Left ventricle myocardium inferior (tissue), 1 donor: ENCODE data around the gene PPP2R5E. TPM values are rescaled to one million over a fixed set of nuclear protein-coding genes. Genes with fewer than 3 reads are reported as not detected.

Experiments
- DNase-seq: peaks from one replicate; pipeline ENCODE4 v3.0.0-alpha.2; 2020
- H3K27ac ChIP-seq: fragments of 200-600 bp; replicated peaks from 2 replicates; pipeline ENCODE4 v1.8.0; 2021
- H3K27me3 ChIP-seq: fragments of 200-600 bp; 2 replicates; pipeline ENCODE4 v1.8.0; 2021; ENCODE audit warnings: low read depth
- H3K36me3 ChIP-seq: fragments of 200-600 bp; 2 replicates; pipeline ENCODE4 v1.8.0; 2021
- H3K4me1 ChIP-seq: fragments of 200-600 bp; 2 replicates; pipeline ENCODE4 v1.8.0; 2021
- H3K4me3 ChIP-seq: fragments of 200-600 bp; 2 replicates; pipeline ENCODE4 v1.8.0; 2021; ENCODE audit warnings: mild to moderate bottlenecking, moderate library complexity
- H3K9me3 ChIP-seq: fragments of 200-600 bp; replicated peaks from 2 replicates; pipeline ENCODE4 v1.8.0; 2021
- CTCF ChIP-seq: fragments of 200-600 bp; IDR thresholded peaks from 2 replicates; pipeline ENCODE4 v1.8.0; 2021; ENCODE audit warnings: antibody characterized with exemption, mild to moderate bottlenecking, borderline replicate concordance
- intact Hi-C: fragments of 100-400 bp; cut with micrococcal nuclease; formaldehyde crosslinking; loops from one replicate; pipeline ENCODE4 v1.11.0; 2022
- total RNA-seq: library from RNA; stranded (reverse); fragmentation: NEBNext Ultra II Directional; extraction: Animal tissue kit (Norgen Biotek cat#: 25700); gene quantifications from one replicate; pipeline ENCODE4 v1.2.1, GENCODE V29; 2021
- donor health status: DM: no; HTN: yes; CAD: no; lungs with severe emphysema.

The PPP2R5E gene
- total RNA-seq, 1 donor from 2014 or later = 34.5 TPM

- H3K9me3 ChIP-seq = no peaks in the 10 kb centered on the region
- no peak for DNase-seq
- peaks cover 26% of the 10 kb centered on the region for H3K4me1 ChIP-seq
- no peaks in the 10 kb centered on the region for H3K27me3 ChIP-seq
- TF ChIP-seq CTCF = no peak
- intact Hi-C loops = no loop called here
- no peak overlapping the region for H3K4me3 ChIP-seq
- no peak overlapping the region for H3K27ac ChIP-seq
- H3K36me3 ChIP-seq = no peaks in the 10 kb centered on the region
These were observed 83.4 kb downstream of the PPP2R5E start for GRCh38 chr14:63459738-63460137.

GRCh38 chr14:63457498-63457897, 85.7 kb downstream of the PPP2R5E start:
- H3K4me3 ChIP-seq = no peak overlapping the region
- no peaks in the 10 kb centered on the region for H3K9me3 ChIP-seq
- no peaks in the 10 kb centered on the region for H3K36me3 ChIP-seq
- no peaks in the 10 kb centered on the region for H3K27me3 ChIP-seq
- intact Hi-C loops = no loop called here
- H3K27ac ChIP-seq = no peak overlapping the region
- peaks cover 43% of the 10 kb centered on the region for H3K4me1 ChIP-seq
- no peak for DNase-seq
- no peak for TF ChIP-seq CTCF

GRCh38 chr14:63454863-63455622, 88.1 kb downstream of the PPP2R5E start:
- no peak for DNase-seq
- Histone ChIP-seq H3K4me3 (no peak overlapping the region), H3K27ac (no peak overlapping the region), H3K36me3 (no peaks in the 10 kb centered on the region), H3K4me1 (peaks cover 50% of the 10 kb centered on the region), H3K9me3 (no peaks in the 10 kb centered on the region), H3K27me3 (no peaks in the 10 kb centered on the region)
- intact Hi-C loops = no loop called here
- no peak for TF ChIP-seq CTCF

GRCh38 chr14:63454436-63454835, 88.7 kb downstream of the PPP2R5E start:
- no peaks in the 10 kb centered on the region for H3K9me3 ChIP-seq
- H3K27me3 ChIP-seq = no peaks in the 10 kb centered on the region
- no peak overlapping the region for H3K4me3 ChIP-seq
- H3K27ac ChIP-seq = no peak overlapping the region
- H3K4me1 ChIP-seq = peaks cover 45% of the 10 kb centered on the region
- intact Hi-C loops = no loop called here
- DNase-seq = no peak
- no peaks in the 10 kb centered on the region for H3K36me3 ChIP-seq
- no peak for TF ChIP-seq CTCF

GRCh38 chr14:63453443-63453936, 89.7 kb downstream of the PPP2R5E start:
- intact Hi-C loops = no loop called here
- Histone ChIP-seq H3K9me3 (no peaks in the 10 kb centered on the region), H3K27ac (peak overlapping the region; percentile 28), H3K36me3 (no peaks in the 10 kb centered on the region), H3K4me1 (peaks cover 45% of the 10 kb centered on the region), H3K4me3 (no peak overlapping the region), H3K27me3 (no peaks in the 10 kb centered on the region)
- no peak for DNase-seq
- no peak for TF ChIP-seq CTCF
